Esophagus muscularis mucosa (tissue), 4 donors: ENCODE measurements around the gene OTUD4. TPM values are rescaled to one million over a fixed set of nuclear protein-coding genes. Genes with fewer than 3 reads are reported as not detected.

Source experiments
- DNase-seq: peaks from one replicate; pipeline ENCODE4 v3.0.0-alpha.2; 2017; ENCODE audit errors: extremely low spot score
- H3K27ac ChIP-seq, 4 donors: fragments of 200-600 bp; sonication (generic); replicated peaks in 1 of 4; 1 replicate in 3 of 4; 2 replicates in 1 of 4; pipeline ENCODE4 v1.5.1; 2016 to 2019; ENCODE audit warnings: mild to moderate bottlenecking in 1 of 4
- H3K27me3 ChIP-seq, 4 donors: fragments of 200-600 bp; sonication (generic); one replicate each; pipeline versions ENCODE4 v1.5.1 to v1.6.0; 2016 to 2019
- H3K36me3 ChIP-seq, 4 donors: fragments of 200-600 bp; sonication (generic); one replicate each; pipeline ENCODE4 v1.5.1; 2016 to 2019
- H3K4me1 ChIP-seq, 4 donors: fragments of 200-600 bp; sonication (generic); one replicate each; pipeline ENCODE4 v1.5.1; 2016 to 2019
- H3K4me3 ChIP-seq, 4 donors: fragments of 200-600 bp; sonication (generic); 1 replicate in 2 of 4; 2 replicates in 2 of 4; pipeline ENCODE4 v1.5.1; 2016 to 2019; ENCODE audit warnings: mild to moderate bottlenecking in 4 of 4, moderate library complexity in 1 of 4
- H3K9me3 ChIP-seq, 4 donors: fragments of 200-600 bp; sonication (generic); 1 replicate in 3 of 4; 2 replicates in 1 of 4; pipeline ENCODE4 v1.5.1; 2016 to 2019
- CTCF ChIP-seq, 3 experiments: fragments of 200-600 bp in 2 of 3; fragments of 450-650 bp in 1 of 3; sonication (generic) in 2 of 3; IDR thresholded peaks; one replicate each; pipeline ENCODE4 v1.5.1; 2017 to 2019; ENCODE audit warnings: antibody characterized with exemption in 3 of 3, mild to moderate bottlenecking in 2 of 3, moderate library complexity in 1 of 3
- EP300 ChIP-seq: sonication (generic); formaldehyde crosslinking; IDR thresholded peaks from one replicate; pipeline ENCODE4 v1.6.1; 2017; ENCODE audit warnings: antibody characterized with exemption
- POLR2A ChIP-seq: fragments of 450-650 bp; IDR thresholded peaks from one replicate; pipeline ENCODE4 v1.6.1; 2017; ENCODE audit warnings: antibody characterized with exemption, moderate library complexity, mild to moderate bottlenecking, low read depth
- POLR2AphosphoS5 ChIP-seq, 2 donors: sonication (generic); formaldehyde crosslinking; IDR thresholded peaks; one replicate each; pipeline ENCODE4 v1.6.1; 2017; ENCODE audit warnings: antibody characterized with exemption in 2 of 2
- WGBS: methylation state at CpG from one replicate; pipeline ENCODE4 v1.1.5; 2018; 5-methylcytosine and 5-hydroxymethylcytosine counted together
- intact Hi-C: fragments of 100-400 bp; cut with DNase I; formaldehyde crosslinking; loops from one replicate; pipeline ENCODE4 v1.15.1; 2023
- total RNA-seq, 4 donors: library from RNA; depleted of rRNA; stranded (reverse); fragments of >200 nt; gene quantifications; one replicate each; pipeline versions ENCODE4 v1.1.0 to v1.2.1, GENCODE V29; 2016

OTUD4 gene
- total RNA-seq, 4 donors from 2014 or later, result 29.8 to 49.1 (median 38.3) TPM

- H3K4me1 ChIP-seq, result no peaks in the 10 kb centered on the region
- H3K9me3 ChIP-seq, result no peaks in the 10 kb centered on the region
- intact Hi-C loops, result no loop called here
- no peaks in the 10 kb centered on the region for H3K27me3 ChIP-seq
- no peak overlapping the region for H3K4me3 ChIP-seq
- 98% methylated on average over 4 of the region's 4 CpGs for WGBS
- no peaks in the 10 kb centered on the region for H3K36me3 ChIP-seq
- DNase-seq, result no peak
- no peak overlapping the region for H3K27ac ChIP-seq
- TF ChIP-seq POLR2AphosphoS5 (IDR thresholded peaks at IDR 0.05) (no peak), POLR2A (no peak), EP300 (no peak), CTCF (IDR thresholded peaks at IDR 0.05) (no peak)
Measured at GRCh38 chr4:145200366-145200765, 20.0 kb upstream of the OTUD4 start.

GRCh38 chr4:145199051-145199716 is 18.8 kb upstream of the OTUD4 start:
- no peak for DNase-seq
- no peaks in the 10 kb centered on the region for H3K36me3 ChIP-seq
- no peaks in the 10 kb centered on the region for H3K9me3 ChIP-seq
- no peaks in the 10 kb centered on the region for H3K4me1 ChIP-seq
- H3K27me3 ChIP-seq, result no peaks in the 10 kb centered on the region
- H3K4me3 ChIP-seq, result no peak overlapping the region
- WGBS, result 98% methylated on average over 6 of the region's 6 CpGs
- no peak for TF ChIP-seq POLR2A
- TF ChIP-seq POLR2AphosphoS5 (IDR thresholded peaks at IDR 0.05), result no peak
- TF ChIP-seq EP300, result no peak
- no peak for TF ChIP-seq CTCF (IDR thresholded peaks at IDR 0.05)
- H3K27ac ChIP-seq, result no peak overlapping the region
- intact Hi-C loops, result no loop called here

GRCh38 chr4:145196747-145197146 is 16.4 kb upstream of the OTUD4 start:
- no peak for DNase-seq
- WGBS, result 92% methylated on average over 3 of the region's 3 CpGs
- no peak overlapping the region for H3K4me3 ChIP-seq
- H3K36me3 ChIP-seq, result no peaks in the 10 kb centered on the region
- no peaks in the 10 kb centered on the region for H3K4me1 ChIP-seq
- H3K9me3 ChIP-seq, result no peaks in the 10 kb centered on the region
- H3K27ac ChIP-seq, result no peak overlapping the region
- TF ChIP-seq POLR2AphosphoS5 (IDR thresholded peaks at IDR 0.05) (no peak), EP300 (no peak), POLR2A (no peak), CTCF (IDR thresholded peaks at IDR 0.05) (no peak)
- intact Hi-C loops, result no loop called here
- H3K27me3 ChIP-seq, result no peaks in the 10 kb centered on the region

- no peak overlapping the region for H3K27ac ChIP-seq
- intact Hi-C loops, result no loop called here
- no peak for TF ChIP-seq CTCF (IDR thresholded peaks at IDR 0.05)
- TF ChIP-seq EP300, result no peak
- TF ChIP-seq POLR2A, result no peak
- no peak for TF ChIP-seq POLR2AphosphoS5 (IDR thresholded peaks at IDR 0.05)
- H3K36me3 ChIP-seq, result no peaks in the 10 kb centered on the region
- H3K9me3 ChIP-seq, result no peaks in the 10 kb centered on the region
- no peak for DNase-seq
- H3K4me3 ChIP-seq, result no peak overlapping the region
- no peaks in the 10 kb centered on the region for H3K27me3 ChIP-seq
- 95% methylated on average over 3 of the region's 3 CpGs for WGBS
- no peaks in the 10 kb centered on the region for H3K4me1 ChIP-seq
Measured at GRCh38 chr4:145195167-145195952, 15.0 kb upstream of the OTUD4 start.
